Gastrocnemius medialis (tissue), 4 donors: Measurements from ENCODE around the gene SYCE3. TPM values are rescaled to one million over a fixed set of nuclear protein-coding genes. Genes with fewer than 3 reads are reported as not detected.

ENCODE experiments used
- ATAC-seq, 2 donors: fragments of 150-250 bp; one replicate each; pipeline ENCODE4 v1.9.1; 2016
- DNase-seq, 2 donors: peaks; one replicate each; pipeline ENCODE4 v3.0.0-alpha.2; 2019
- H3K27ac ChIP-seq, 4 donors: fragments of 200-600 bp; sonication (generic); 1 replicate in 1 of 4; 2 replicates in 3 of 4; pipeline ENCODE4 v1.5.1; 2016 to 2018; ENCODE audit warnings: mild to moderate bottlenecking in 2 of 4, moderate library complexity in 1 of 4
- H3K27me3 ChIP-seq, 3 donors: fragments of 200-600 bp; sonication (generic) in 2 of 3; 1 replicate in 1 of 3; 2 replicates in 2 of 3; pipeline versions ENCODE4 v1.5.1 to v1.6.0; 2016 to 2019; ENCODE audit warnings: mild to moderate bottlenecking in 1 of 3, moderate library complexity in 1 of 3
- H3K36me3 ChIP-seq, 2 donors: fragments of 200-600 bp; sonication (generic) in 1 of 2; one replicate each; pipeline ENCODE4 v1.5.1; 2017 to 2018
- H3K4me1 ChIP-seq, 2 donors: fragments of 200-600 bp; sonication (generic) in 1 of 2; one replicate each; pipeline ENCODE4 v1.5.1; 2016 to 2017; ENCODE audit warnings: mild to moderate bottlenecking in 2 of 2
- H3K4me3 ChIP-seq, 4 donors: fragments of 200-600 bp; sonication (generic) in 3 of 4; 1 replicate in 1 of 4; 2 replicates in 3 of 4; pipeline ENCODE4 v1.5.1; 2016 to 2019; ENCODE audit warnings: mild to moderate bottlenecking in 2 of 4
- H3K9me3 ChIP-seq, 3 donors: fragments of 200-600 bp; sonication (generic) in 2 of 3; 1 replicate in 1 of 3; 2 replicates in 2 of 3; pipeline ENCODE4 v1.5.1; 2016 to 2019
- CTCF ChIP-seq, 5 experiments: fragments of 450-650 bp in 3 of 5; fragments of 200-600 bp in 2 of 5; sonication (generic) in 2 of 5; IDR thresholded peaks in 4 of 5; conservative IDR thresholded peaks in 1 of 5; 1 replicate in 4 of 5; 2 replicates in 1 of 5; pipeline ENCODE4 v1.5.1; 2016 to 2019; ENCODE audit warnings: antibody characterized with exemption in 5 of 5, mild to moderate bottlenecking in 3 of 5, moderate library complexity in 3 of 5
- POLR2A ChIP-seq, 2 donors: fragments of 450-650 bp; IDR thresholded peaks; one replicate each; pipeline ENCODE4 v1.6.1; 2017; ENCODE audit warnings: antibody characterized with exemption in 2 of 2, mild to moderate bottlenecking in 2 of 2, moderate library complexity in 2 of 2
- in situ Hi-C, 4 donors: fragments of 200-750 bp; cut with MboI; loops; one replicate each; pipeline versions ENCODE4 v1.15.0 to v1.8.0; 2017; ENCODE audit warnings: low sequenced_read_pairs in 4 of 4
- intact Hi-C: fragments of 100-400 bp; cut with DNase I; formaldehyde crosslinking; loops from one replicate; pipeline ENCODE4 v1.15.1; 2023; ENCODE audit warnings: low total_unique reads
- total RNA-seq, 4 donors: library from RNA; depleted of rRNA; stranded (reverse); fragments of >200 nt; gene quantifications; one replicate each; pipeline versions ENCODE4 v1.1.0 to v1.2.3, GENCODE V29; 2016

SYCE3 gene
- total RNA-seq, 4 donors from 2014 or later = not detected

DNA sequence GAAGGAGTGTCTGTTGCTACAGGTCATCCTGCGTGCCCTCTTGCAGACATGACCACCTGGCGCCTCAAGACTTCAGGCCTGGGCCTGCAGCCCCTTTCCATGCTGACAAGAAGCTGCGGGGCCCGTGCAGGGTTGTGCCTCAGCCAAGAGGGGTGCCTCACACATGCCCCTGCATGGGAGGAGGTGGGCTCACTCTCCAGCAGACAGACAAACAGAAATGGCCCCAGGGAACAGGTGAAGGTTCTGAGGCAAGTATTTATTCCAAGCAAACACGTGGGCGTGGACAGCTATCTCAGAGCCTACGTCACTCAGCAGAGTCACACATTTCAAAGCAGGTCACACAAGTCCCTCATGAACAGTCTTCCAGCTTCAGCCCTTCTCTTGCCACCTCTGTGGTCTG lies 5.9 kb upstream of the SYCE3 start:
- Histone ChIP-seq H3K4me1 (peaks cover 0 to 8% of the 10 kb centered on the region in 2 donors), H3K27me3 (no peaks in the 10 kb centered on the region), H3K4me3 (no peak overlapping the region), H3K36me3 (peaks cover 0 to 63% of the 10 kb centered on the region in 2 donors), H3K9me3 (no peaks in the 10 kb centered on the region), H3K27ac (no peak overlapping the region)
- ATAC-seq (no peak), DNase-seq (no peak)
- TF ChIP-seq POLR2A (IDR thresholded peaks at IDR 0.05) = no peak
- no peak for TF ChIP-seq CTCF (IDR thresholded peaks at IDR 0.05 in 4 of 5, conservative IDR thresholded peaks at IDR 0.05 in 1 of 5)
- intact Hi-C loops = no loop called here
- in situ Hi-C loops = no loop called here

- TF ChIP-seq CTCF (IDR thresholded peaks at IDR 0.05 in 4 of 5, conservative IDR thresholded peaks at IDR 0.05 in 1 of 5) = no peak
- no peak for TF ChIP-seq POLR2A (IDR thresholded peaks at IDR 0.05)
- no peaks in the 10 kb centered on the region for H3K27me3 ChIP-seq
- DNase-seq = no peak
- peaks cover 0 to 55% of the 10 kb centered on the region in 2 donors for H3K36me3 ChIP-seq
- no peak for ATAC-seq
- intact Hi-C loops = no loop called here
- no peak overlapping the region for H3K4me3 ChIP-seq
- H3K4me1 ChIP-seq = peaks cover 0 to 15% of the 10 kb centered on the region in 2 donors
- no peaks in the 10 kb centered on the region for H3K9me3 ChIP-seq
- H3K27ac ChIP-seq = no peak overlapping the region
- in situ Hi-C loops = no loop called here
These were observed 5.1 kb upstream of the SYCE3 start for GRCh38 chr22:50567721-50568252.

DNA sequence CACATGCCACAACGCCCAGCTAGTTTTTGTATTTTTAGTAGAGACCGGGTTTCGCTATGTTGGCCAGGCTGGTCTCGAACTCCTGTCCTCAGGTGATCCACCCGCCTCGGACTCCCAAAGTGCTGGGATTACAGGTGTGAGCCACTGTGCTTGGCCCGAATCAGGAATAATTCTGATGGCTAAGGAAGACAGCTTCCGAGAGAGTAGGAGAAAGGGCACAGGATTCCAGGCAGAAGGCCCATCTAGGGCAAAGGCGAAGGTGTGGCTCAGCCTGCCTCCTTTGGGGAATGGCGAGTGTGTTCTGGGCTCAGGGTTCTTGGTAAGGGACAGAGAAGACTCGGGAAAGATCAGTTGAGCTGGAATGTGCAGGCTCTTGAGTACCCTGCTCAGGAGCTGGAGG lies 1.6 kb upstream of the SYCE3 start:
- DNase-seq (no peak), ATAC-seq (no peak)
- in situ Hi-C loops (no loop called here), intact Hi-C loops (no loop called here)
- peak overlapping the region in 1 of 4 donors; percentile 82 for H3K27ac ChIP-seq
- no peak overlapping the region for H3K4me3 ChIP-seq
- peaks cover 0 to 21% of the 10 kb centered on the region in 2 donors for H3K36me3 ChIP-seq
- TF ChIP-seq CTCF (IDR thresholded peaks at IDR 0.05 in 4 of 5, conservative IDR thresholded peaks at IDR 0.05 in 1 of 5) (no peak), POLR2A (IDR thresholded peaks at IDR 0.05) (no peak)
- peaks cover 0 to 10% of the 10 kb centered on the region in 2 donors for H3K4me1 ChIP-seq
- no peaks in the 10 kb centered on the region for H3K27me3 ChIP-seq
- no peaks in the 10 kb centered on the region for H3K9me3 ChIP-seq

GRCh38 chr22:50563413-50564160 lies 868 bp upstream of the SYCE3 start:
- no peaks in the 10 kb centered on the region for H3K27me3 ChIP-seq
- peaks cover 0 to 10% of the 10 kb centered on the region in 2 donors for H3K4me1 ChIP-seq
- H3K4me3 ChIP-seq = peak overlapping the region; percentile 67 to 87 (median 68)
- in situ Hi-C loops (no loop called here), intact Hi-C loops (no loop called here)
- no peaks in the 10 kb centered on the region for H3K9me3 ChIP-seq
- no peak for DNase-seq
- ATAC-seq = peak; percentile 27 to 46
- peaks cover 0 to 14% of the 10 kb centered on the region in 2 donors for H3K36me3 ChIP-seq
- H3K27ac ChIP-seq = peak overlapping the region; percentile 77 to 82 (median 81)
- TF ChIP-seq POLR2A (IDR thresholded peaks at IDR 0.05) = no peak
- no peak for TF ChIP-seq CTCF (IDR thresholded peaks at IDR 0.05 in 4 of 5, conservative IDR thresholded peaks at IDR 0.05 in 1 of 5)
